Activated CD8-positive, alpha-beta T cell treated with anti-CD3 and anti-CD28 coated beads, Interleukin-2, amount 10 ng/mL, durations not matched to agents 7 days and 5 days (primary cell): Measurements from ENCODE around the gene TCEA2. TPM values are rescaled to one million over a fixed set of nuclear protein-coding genes. Genes with fewer than 3 reads are reported as not detected.

ENCODE experiments used
- ATAC-seq: fragments of 150-1000 bp; cut with Tn5 transposase; one replicate; pipeline ENCODE4 v1.10.0; 2021; ENCODE audit warnings: moderate library complexity
- CTCF ChIA-PET: fragments of 350-600 bp; sonication (Branson Sonifier 250); formaldehyde crosslinking; loops from one replicate; lab custom pipeline; 2021; ENCODE audit warnings: antibody characterized with exemption; lab: Charles Lee
- POLR2A ChIA-PET: fragments of 350-600 bp; sonication (Branson Sonifier 250); formaldehyde crosslinking; loops from one replicate; lab custom pipeline; 2021; ENCODE audit warnings: antibody characterized with exemption; lab: Charles Lee
- DNase-seq: peaks from one replicate; pipeline ENCODE4 v3.0.0-alpha.2; 2020
- H3K27ac Mint-ChIP-seq: one replicate; pipeline ENCODE4 v1.8.0; 2021; ENCODE audit warnings: mild to moderate bottlenecking, mixed read lengths
- H3K27me3 Mint-ChIP-seq: one replicate; pipeline ENCODE4 v1.8.0; 2021; ENCODE audit warnings: low read depth, mixed read lengths
- H3K36me3 Mint-ChIP-seq: one replicate; pipeline ENCODE4 v1.8.0; 2021; ENCODE audit warnings: low read depth, mixed read lengths
- H3K4me1 Mint-ChIP-seq: one replicate; pipeline ENCODE4 v1.8.0; 2021; ENCODE audit warnings: low read depth, mixed read lengths
- H3K4me3 Mint-ChIP-seq: one replicate; pipeline ENCODE4 v1.8.0; 2021; ENCODE audit warnings: mild to moderate bottlenecking, mixed read lengths
- H3K9me3 Mint-ChIP-seq: one replicate; pipeline ENCODE4 v1.8.0; 2022; ENCODE audit warnings: mixed read lengths; ENCODE audit not compliant: insufficient read depth
- total RNA-seq, 2 experiments: library from RNA; stranded (reverse); gene quantifications; one replicate each; pipeline ENCODE4 v1.2.3, GENCODE V29; 2021

The TCEA2 gene
- total RNA-seq, 2 experiments from 2014 or later = 49.6 to 55.3 TPM

DNA sequence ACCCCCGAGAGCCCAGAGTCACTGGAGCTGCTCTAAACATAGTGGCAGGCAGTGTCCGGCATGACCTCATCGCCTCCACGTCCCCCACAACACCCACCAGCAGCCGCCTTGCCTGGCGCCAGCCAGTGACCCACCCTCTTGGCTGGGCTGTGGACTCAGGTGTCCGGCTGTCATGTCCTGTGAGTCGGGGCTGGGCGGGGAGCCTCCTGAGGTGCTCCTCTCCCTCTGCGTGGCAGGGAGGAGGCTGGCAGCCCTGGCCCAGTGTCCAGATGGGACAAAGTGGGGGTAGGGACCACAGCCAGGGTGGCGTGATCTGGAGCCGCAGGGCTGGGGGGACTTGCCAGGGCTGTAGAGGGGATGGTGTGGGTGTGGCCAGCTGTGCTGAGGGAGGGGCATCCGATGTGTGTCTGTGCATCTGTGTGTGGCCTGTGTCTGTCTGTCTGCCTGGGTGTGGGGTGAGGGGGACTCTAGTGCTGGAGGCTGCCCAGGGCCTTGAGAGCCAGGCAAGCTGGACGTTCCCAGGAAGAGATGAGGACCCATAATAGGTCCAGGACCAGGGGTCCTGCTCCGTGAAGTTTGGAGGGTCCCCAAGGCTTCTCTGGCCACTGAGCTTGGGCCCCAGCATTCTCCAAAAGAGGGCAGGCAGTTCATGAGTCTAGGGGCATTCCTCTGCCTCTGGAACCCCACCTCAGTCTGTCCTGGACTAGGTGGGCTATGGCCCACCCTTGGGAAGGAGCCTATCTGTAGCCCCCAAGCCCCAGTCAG is 11.3 kb upstream of the TCEA2 start:
- no peaks in the 10 kb centered on the region for H3K9me3 Mint-ChIP-seq
- ChIA-PET POLR2A (interaction anchor here (0.7 kb wide), 1 partner anchor 17 kb away, joined by 3 read pairs; no protein-coding TSS in a partner anchor), CTCF (interaction anchor here (1.1 to 7.5 kb wide), 2 partner anchors 13 to 71 kb away, joined by 5 to 51 read pairs; partner anchors contain the start of gene PRPF6)
- no peaks in the 10 kb centered on the region for H3K36me3 Mint-ChIP-seq
- H3K4me3 Mint-ChIP-seq = no peak overlapping the region
- no peak overlapping the region for H3K27ac Mint-ChIP-seq
- DNase-seq (no peak), ATAC-seq (no peak)
- peaks cover 34% of the 10 kb centered on the region for H3K27me3 Mint-ChIP-seq
- H3K4me1 Mint-ChIP-seq = peaks cover 30% of the 10 kb centered on the region

DNA sequence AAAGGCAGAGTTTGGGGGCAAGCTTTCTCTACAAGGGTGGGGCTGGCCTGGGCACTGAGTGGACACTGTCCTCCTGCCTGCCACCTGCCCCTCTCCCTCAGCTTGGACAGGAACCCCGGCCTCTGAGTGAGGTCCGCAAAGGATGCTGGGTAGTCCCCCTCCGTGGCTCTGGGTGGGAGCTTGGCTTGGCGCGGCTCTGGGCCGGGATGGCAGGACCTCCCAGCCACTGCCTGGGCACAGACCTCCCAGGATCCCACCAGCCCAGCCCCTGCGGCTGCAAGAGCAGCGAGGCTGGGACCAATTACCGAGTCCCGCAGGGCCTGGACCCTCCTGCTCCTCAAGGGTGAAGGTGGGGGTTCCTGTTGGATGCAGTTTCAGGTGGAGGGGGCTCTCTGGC is 10.7 kb upstream of the TCEA2 start:
- POLR2A ChIA-PET = interaction anchor here (0.7 to 0.8 kb wide), 2 partner anchors 10 to 16 kb away, joined by 3 read pairs; no protein-coding TSS in a partner anchor

GRCh38 chr20:64052987-64053840 is 9.8 kb upstream of the TCEA2 start:
- Mint-ChIP-seq H3K4me1 (peaks cover 37% of the 10 kb centered on the region), H3K4me3 (no peak overlapping the region), H3K27ac (peak overlapping the region; percentile 43), H3K9me3 (no peaks in the 10 kb centered on the region), H3K36me3 (no peaks in the 10 kb centered on the region), H3K27me3 (peaks cover 22% of the 10 kb centered on the region)
- no peak for DNase-seq
- ChIA-PET POLR2A (interaction anchor here (0.8 kb wide), 1 partner anchor 9 kb away, joined by 3 read pairs; no protein-coding TSS in a partner anchor), CTCF (interaction anchor here (0.9 to 7.5 kb wide), 3 partner anchors 10 to 68 kb away, joined by 3 to 51 read pairs (median 3); partner anchors contain the start of gene TCEA2)
- ATAC-seq = no peak

More for the DNA sequence above, 10.7 kb upstream of the TCEA2 start:
- H3K9me3 Mint-ChIP-seq = no peaks in the 10 kb centered on the region
- CTCF ChIA-PET = interaction anchor here (1.1 to 7.5 kb wide), 2 partner anchors 13 to 72 kb away, joined by 5 to 51 read pairs; partner anchors contain the start of gene PRPF6
- H3K27me3 Mint-ChIP-seq = peaks cover 28% of the 10 kb centered on the region
- DNase-seq = no peak
- no peak overlapping the region for H3K4me3 Mint-ChIP-seq
- no peaks in the 10 kb centered on the region for H3K36me3 Mint-ChIP-seq
- ATAC-seq = no peak
- H3K4me1 Mint-ChIP-seq = peaks cover 33% of the 10 kb centered on the region
- H3K27ac Mint-ChIP-seq = no peak overlapping the region

- DNase-seq (no peak), ATAC-seq (no peak)
- peaks cover 38% of the 10 kb centered on the region for H3K4me1 Mint-ChIP-seq
- H3K4me3 Mint-ChIP-seq = no peak overlapping the region
- CTCF ChIA-PET = interaction anchor here (0.6 to 7.5 kb wide), 9 partner anchors 9 to 74 kb away, joined by 3 to 51 read pairs (median 3); partner anchors contain the start of genes OPRL1, PRPF6, SAMD10 and TCEA2
- no peaks in the 10 kb centered on the region for H3K36me3 Mint-ChIP-seq
- peaks cover 20% of the 10 kb centered on the region for H3K27me3 Mint-ChIP-seq
- no peaks in the 10 kb centered on the region for H3K9me3 Mint-ChIP-seq
- peak overlapping the region; percentile 43 for H3K27ac Mint-ChIP-seq
- POLR2A ChIA-PET = interaction anchor here (0.8 to 1.2 kb wide), 2 partner anchors 12 to 15 kb away, joined by 3 to 4 read pairs; no protein-coding TSS in a partner anchor
Observed at GRCh38 chr20:64053841-64054661, 8.9 kb upstream of the TCEA2 start.

DNA sequence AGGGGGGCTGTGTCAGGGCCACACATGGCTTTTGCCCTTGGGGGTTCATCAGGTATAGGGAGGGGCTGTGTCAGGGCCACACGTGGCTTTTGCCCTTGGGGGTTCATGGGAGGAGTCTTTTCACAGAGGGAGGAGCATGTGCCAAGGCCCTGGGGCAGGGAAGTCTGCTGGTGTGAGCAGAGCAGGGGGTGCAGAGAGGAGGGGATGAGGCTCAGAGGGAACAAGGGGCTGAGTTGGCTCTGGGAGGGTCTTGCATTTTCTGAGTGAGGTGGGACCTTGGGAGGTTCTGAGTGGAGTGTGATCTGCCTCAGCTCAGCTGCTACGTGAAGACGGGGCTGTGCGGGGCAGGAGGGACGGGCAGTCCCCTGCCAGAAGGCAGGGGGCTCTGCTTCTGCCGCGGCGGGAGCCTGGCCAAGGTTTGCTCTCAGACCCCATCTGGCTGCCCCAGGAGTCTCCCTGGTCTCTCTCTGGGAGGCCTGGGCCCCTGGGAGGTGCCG is 7.6 kb upstream of the TCEA2 start:
- H3K27ac Mint-ChIP-seq = peak overlapping the region; percentile 30
- peaks cover 14% of the 10 kb centered on the region for H3K27me3 Mint-ChIP-seq
- H3K4me3 Mint-ChIP-seq = no peak overlapping the region
- POLR2A ChIA-PET = interaction anchor here (1.5 kb wide), 1 partner anchor 19 kb away, joined by 3 read pairs; no protein-coding TSS in a partner anchor
- DNase-seq (no peak), ATAC-seq (no peak)
- H3K9me3 Mint-ChIP-seq = no peaks in the 10 kb centered on the region
- peaks cover 39% of the 10 kb centered on the region for H3K4me1 Mint-ChIP-seq
- no peaks in the 10 kb centered on the region for H3K36me3 Mint-ChIP-seq
- CTCF ChIA-PET = interaction anchor here (1.2 to 7.5 kb wide), 4 partner anchors 16 to 64 kb away, joined by 3 to 51 read pairs (median 14); partner anchors contain the start of gene OPRL1

GRCh38 chr20:64055893-64056638 is 6.9 kb upstream of the TCEA2 start:
- Mint-ChIP-seq H3K36me3 (no peaks in the 10 kb centered on the region), H3K4me3 (no peak overlapping the region), H3K27ac (no peak overlapping the region), H3K4me1 (peaks cover 37% of the 10 kb centered on the region), H3K9me3 (no peaks in the 10 kb centered on the region), H3K27me3 (peaks cover 8% of the 10 kb centered on the region)
- no peak for DNase-seq
- no peak for ATAC-seq
- CTCF ChIA-PET = interaction anchor here (3.1 to 3.5 kb wide), 2 partner anchors 16 to 76 kb away, joined by 19 to 24 read pairs; partner anchors contain the start of genes PRPF6 and SAMD10
- POLR2A ChIA-PET = interaction anchor here (1.5 kb wide), 1 partner anchor 19 kb away, joined by 3 read pairs; no protein-coding TSS in a partner anchor

GRCh38 chr20:64056639-64056888 is 6.4 kb upstream of the TCEA2 start:
- Mint-ChIP-seq H3K4me1 (peaks cover 37% of the 10 kb centered on the region), H3K36me3 (no peaks in the 10 kb centered on the region), H3K27me3 (peaks cover 6% of the 10 kb centered on the region), H3K9me3 (no peaks in the 10 kb centered on the region), H3K27ac (no peak overlapping the region), H3K4me3 (no peak overlapping the region)
- ChIA-PET CTCF (interaction anchor here (3.1 to 3.5 kb wide), 2 partner anchors 17 to 76 kb away, joined by 19 to 24 read pairs; partner anchors contain the start of genes PRPF6 and SAMD10), POLR2A (no interaction called here)
- DNase-seq (no peak), ATAC-seq (no peak)

GRCh38 chr20:64056889-64057627 is 5.9 kb upstream of the TCEA2 start:
- Mint-ChIP-seq H3K27ac (peak overlapping the region; percentile 86), H3K36me3 (no peaks in the 10 kb centered on the region), H3K4me1 (peaks cover 42% of the 10 kb centered on the region), H3K27me3 (peaks cover 4% of the 10 kb centered on the region), H3K9me3 (no peaks in the 10 kb centered on the region), H3K4me3 (peak overlapping the region; percentile 75)
- DNase-seq (peak; percentile 51), ATAC-seq (peak; percentile 49)
- POLR2A ChIA-PET = interaction anchor here (0.9 kb wide), 1 partner anchor 19 kb away, joined by 6 read pairs; no protein-coding TSS in a partner anchor
- CTCF ChIA-PET = interaction anchor here (0.7 to 3.5 kb wide), 11 partner anchors 9 to 415 kb away, joined by 3 to 24 read pairs (median 4); partner anchors contain the start of genes ARFRP1, LKAAEAR1, PRPF6 and SAMD10

DNA sequence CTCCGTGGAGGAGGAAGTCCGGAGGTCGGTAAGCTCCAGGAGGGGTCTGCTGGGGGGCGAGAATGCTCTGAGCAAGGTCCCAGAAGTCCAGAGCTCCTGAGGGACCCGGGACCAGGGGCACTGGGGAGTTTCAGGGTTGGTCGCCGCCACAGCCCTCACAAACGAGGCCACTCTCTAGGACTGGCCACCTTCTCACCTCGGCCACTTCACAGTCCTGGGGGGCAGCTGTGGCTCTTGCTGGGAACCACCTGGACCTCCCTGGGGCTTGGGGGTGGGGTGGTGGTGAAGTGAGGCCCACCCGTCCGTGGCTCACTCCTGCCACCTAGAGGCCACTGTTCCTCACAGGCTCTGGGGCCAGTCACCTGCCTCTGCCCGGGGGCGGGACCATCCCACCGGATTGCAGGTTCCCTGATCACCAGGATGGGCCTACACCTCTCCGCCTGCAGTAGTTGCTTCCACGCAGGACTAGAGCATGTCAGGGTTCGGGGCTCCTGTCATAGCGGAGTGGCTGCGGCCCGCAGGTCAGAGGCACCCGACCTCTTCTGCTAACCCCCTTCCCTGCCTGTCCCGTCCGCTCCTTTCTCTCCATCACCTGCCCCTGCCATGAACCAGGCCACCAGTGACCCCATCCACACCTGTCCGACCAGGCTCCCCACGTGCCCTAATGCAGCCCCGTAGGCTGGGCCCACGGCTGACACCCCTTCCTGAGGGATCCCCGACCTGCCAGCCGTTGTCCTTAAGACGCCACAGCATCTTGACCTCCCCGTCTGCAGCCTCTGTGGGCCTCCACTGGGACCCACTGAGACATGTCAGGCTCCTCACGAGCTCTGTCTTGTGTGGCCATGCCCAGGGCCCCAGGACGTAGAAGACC is 5.1 kb upstream of the TCEA2 start:
- Mint-ChIP-seq H3K36me3 (no peaks in the 10 kb centered on the region), H3K27me3 (peaks cover 4% of the 10 kb centered on the region), H3K27ac (peak overlapping the region; percentile 86), H3K4me3 (peak overlapping the region; percentile 75), H3K9me3 (no peaks in the 10 kb centered on the region), H3K4me1 (peaks cover 44% of the 10 kb centered on the region)
- ChIA-PET POLR2A (interaction anchor here (0.9 kb wide), 1 partner anchor 19 kb away, joined by 6 read pairs; no protein-coding TSS in a partner anchor), CTCF (interaction anchor here (0.7 to 3.5 kb wide), 12 partner anchors 9 to 416 kb away, joined by 3 to 24 read pairs (median 4); partner anchors contain the start of genes ARFRP1, LKAAEAR1, PRPF6 and SAMD10)
- ATAC-seq = peak; percentile 85
- peak; percentile 88 for DNase-seq
